ENCODE results near the gene TBC1D19.

TBC1D19 gene

GRCh38 chr4:26731351-26732035, 147.6 kb downstream of the TBC1D19 start:
- DNase-seq (ENCODE audit: low read depth), result no peak

- no peak for DNase-seq (ENCODE audit: low read depth)
Measured at GRCh38 chr4:26732356-26732755, 148.5 kb downstream of the TBC1D19 start.

GRCh38 chr4:26736621-26737020, 152.7 kb downstream of the TBC1D19 start:
- DNase-seq (ENCODE audit: low read depth), result peak; percentile 51

- no peak for DNase-seq (ENCODE audit: low read depth)
Measured at GRCh38 chr4:26737385-26737784, 153.5 kb downstream of the TBC1D19 start.

- DNase-seq (ENCODE audit: low read depth), result no peak
Measured at GRCh38 chr4:26741491-26741871, 157.6 kb downstream of the TBC1D19 start.

- no peak for DNase-seq (ENCODE audit: low read depth)
Measured at GRCh38 chr4:26746802-26747213, 162.9 kb downstream of the TBC1D19 start.

- no peak for DNase-seq (ENCODE audit: low read depth)
Measured at GRCh38 chr4:26748811-26749210, 164.9 kb downstream of the TBC1D19 start.

GRCh38 chr4:26749867-26750266, 166.0 kb downstream of the TBC1D19 start:
- no peak for DNase-seq (ENCODE audit: low read depth)

GRCh38 chr4:26751004-26751403, 167.1 kb downstream of the TBC1D19 start:
- DNase-seq (ENCODE audit: low read depth), result no peak

- DNase-seq (ENCODE audit: low read depth), result no peak
Measured at GRCh38 chr4:26751838-26752237, 168.0 kb downstream of the TBC1D19 start.

GRCh38 chr4:26753187-26753586, 169.3 kb downstream of the TBC1D19 start:
- no peak for DNase-seq (ENCODE audit: low read depth)

GRCh38 chr4:26753617-26754016, 169.7 kb downstream of the TBC1D19 start:
- peak; percentile 10 for DNase-seq (ENCODE audit: low read depth)

- peak; percentile 14 for DNase-seq (ENCODE audit: low read depth)
Measured at GRCh38 chr4:26757751-26758150, 173.9 kb downstream of the TBC1D19 start.

GRCh38 chr4:26758899-26759298, 175.0 kb downstream of the TBC1D19 start:
- no peak for DNase-seq (ENCODE audit: low read depth)

GRCh38 chr4:26762650-26763049, 178.8 kb downstream of the TBC1D19 start:
- peak; percentile 12 for DNase-seq (ENCODE audit: low read depth)

GRCh38 chr4:26763063-26763462, 179.2 kb downstream of the TBC1D19 start:
- no peak for DNase-seq (ENCODE audit: low read depth)

- DNase-seq (ENCODE audit: low read depth), result no peak
Measured at GRCh38 chr4:26763648-26764047, 179.8 kb downstream of the TBC1D19 start.

GRCh38 chr4:26764231-26764630, 180.3 kb downstream of the TBC1D19 start:
- peak; percentile 13 for DNase-seq (ENCODE audit: low read depth)

GRCh38 chr4:26765515-26765914, 181.6 kb downstream of the TBC1D19 start:
- peak; percentile 17 for DNase-seq (ENCODE audit: low read depth)

- no peak for DNase-seq (ENCODE audit: low read depth)
Measured at GRCh38 chr4:26766141-26766540, 182.3 kb downstream of the TBC1D19 start.

- DNase-seq (ENCODE audit: low read depth), result no peak
Measured at GRCh38 chr4:26772096-26772873, 188.4 kb downstream of the TBC1D19 start.

- DNase-seq (ENCODE audit: low read depth), result no peak
Measured at GRCh38 chr4:26779224-26779623, 195.3 kb downstream of the TBC1D19 start.

GRCh38 chr4:26779674-26780073, 195.8 kb downstream of the TBC1D19 start:
- peak; percentile 34 for DNase-seq (ENCODE audit: low read depth)

- no peak for DNase-seq (ENCODE audit: low read depth)
Measured at GRCh38 chr4:26780539-26780938, 196.7 kb downstream of the TBC1D19 start.
